ENCODE data around the gene PSIP1.
A peak's percentile ranks its signal among the peaks of the same experiment; 100 is the strongest.

The PSIP1 gene

DNA sequence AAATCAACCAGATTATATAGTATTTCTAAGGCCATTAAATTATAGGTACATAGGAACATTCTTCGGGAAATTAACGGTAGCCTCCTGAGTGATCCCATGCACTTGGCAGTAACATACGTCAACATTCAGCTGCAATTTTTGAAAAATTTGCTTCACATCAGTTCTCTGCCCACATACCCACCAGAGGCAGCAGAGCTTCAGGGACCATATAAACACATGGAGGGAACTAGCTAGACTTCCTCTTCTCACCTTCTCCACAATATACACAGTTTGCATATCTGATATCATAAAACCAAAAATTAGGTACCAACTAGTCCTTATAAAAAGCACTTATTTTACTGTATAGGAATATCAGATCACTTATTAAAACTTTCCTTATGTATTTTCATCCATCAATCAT, 4.8 kb downstream of the PSIP1 start:
- Histone ChIP-seq H3K9me2 (ENCODE audit: low read depth, low read length) (no peaks in the 10 kb centered on the region), H3K36me3 (ENCODE audit: insufficient read depth, low read length) (peaks cover 71% of the 10 kb centered on the region), H2AFZ (ENCODE audit: low read length) (no peak overlapping the region), H3K9me3 (ENCODE audit: low read length) (no peaks in the 10 kb centered on the region), H3K27ac (ENCODE audit: low read depth, low read length, poor library complexity, severe bottlenecking) (no peak overlapping the region), H3K4me3 (ENCODE audit: low read depth, low read length, poor library complexity, severe bottlenecking) (no peak overlapping the region), H3K4me2 (ENCODE audit: low read length) (no peak overlapping the region), H4K20me1 (ENCODE audit: insufficient read depth, low read length) (no peaks in the 10 kb centered on the region), H3K9ac (ENCODE audit: low read length) (no peak overlapping the region), H3F3A (ENCODE audit: insufficient read depth, low read length) (no peaks in the 10 kb centered on the region), H3K4me1 (ENCODE audit: insufficient read depth, low read length, severe bottlenecking) (peaks cover 34% of the 10 kb centered on the region), H3K27me3 (ENCODE audit: insufficient read depth, low read length) (no peaks in the 10 kb centered on the region), H3K79me2 (ENCODE audit: insufficient read depth, low read length) (peaks cover 58% of the 10 kb centered on the region)
- TF ChIP-seq, protein P1, sequence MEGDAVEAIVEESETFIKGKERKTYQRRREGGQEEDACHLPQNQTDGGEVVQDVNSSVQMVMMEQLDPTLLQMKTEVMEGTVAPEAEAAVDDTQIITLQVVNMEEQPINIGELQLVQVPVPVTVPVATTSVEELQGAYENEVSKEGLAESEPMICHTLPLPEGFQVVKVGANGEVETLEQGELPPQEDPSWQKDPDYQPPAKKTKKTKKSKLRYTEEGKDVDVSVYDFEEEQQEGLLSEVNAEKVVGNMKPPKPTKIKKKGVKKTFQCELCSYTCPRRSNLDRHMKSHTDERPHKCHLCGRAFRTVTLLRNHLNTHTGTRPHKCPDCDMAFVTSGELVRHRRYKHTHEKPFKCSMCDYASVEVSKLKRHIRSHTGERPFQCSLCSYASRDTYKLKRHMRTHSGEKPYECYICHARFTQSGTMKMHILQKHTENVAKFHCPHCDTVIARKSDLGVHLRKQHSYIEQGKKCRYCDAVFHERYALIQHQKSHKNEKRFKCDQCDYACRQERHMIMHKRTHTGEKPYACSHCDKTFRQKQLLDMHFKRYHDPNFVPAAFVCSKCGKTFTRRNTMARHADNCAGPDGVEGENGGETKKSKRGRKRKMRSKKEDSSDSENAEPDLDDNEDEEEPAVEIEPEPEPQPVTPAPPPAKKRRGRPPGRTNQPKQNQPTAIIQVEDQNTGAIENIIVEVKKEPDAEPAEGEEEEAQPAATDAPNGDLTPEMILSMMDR (IDR thresholded peaks at IDR 0.05; ENCODE audit: low read length), result peak; percentile 25; the same call in 1 of the 2 replicates
- no peak for TF ChIP-seq EZH2 (IDR thresholded peaks at IDR 0.05; ENCODE audit: borderline replicate concordance, low read length)

DNA sequence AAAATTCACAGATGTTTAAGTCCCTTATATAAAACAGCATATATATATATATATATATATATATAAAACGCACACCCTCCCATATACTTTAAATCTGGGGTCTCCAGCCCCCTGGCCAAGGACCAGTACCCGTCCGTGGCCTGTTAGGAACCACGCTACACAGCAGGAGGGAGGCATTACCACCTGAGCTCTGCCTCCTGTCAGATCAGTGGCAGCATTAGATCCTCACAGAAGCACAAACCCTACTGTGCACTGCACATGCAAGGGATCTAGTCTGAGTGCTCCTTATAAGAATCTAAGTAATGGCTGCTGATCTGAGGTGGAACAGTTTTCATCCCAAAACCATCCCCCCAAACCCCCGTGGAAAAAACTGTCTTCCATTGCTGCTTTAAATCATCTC, 9.0 kb downstream of the PSIP1 start:
- no peak overlapping the region for H3K4me2 ChIP-seq (ENCODE audit: low read length)
- no peaks in the 10 kb centered on the region for H3F3A ChIP-seq (ENCODE audit: insufficient read depth, low read length)
- peaks cover 11% of the 10 kb centered on the region for H3K4me1 ChIP-seq (ENCODE audit: insufficient read depth, low read length, severe bottlenecking)
- peaks cover 46% of the 10 kb centered on the region for H3K79me2 ChIP-seq (ENCODE audit: insufficient read depth, low read length)
- H3K27me3 ChIP-seq (ENCODE audit: insufficient read depth, low read length), result no peaks in the 10 kb centered on the region
- 0 out of 2 replicates have a peak, but pooled peaks cover 2% of the 10 kb centered on the region for H3K9me3 ChIP-seq (ENCODE audit: low read length)
- TF ChIP-seq EZH2 (IDR thresholded peaks at IDR 0.05; ENCODE audit: borderline replicate concordance, low read length), result no peak
- TF ChIP-seq, protein P1 (IDR thresholded peaks at IDR 0.05; ENCODE audit: low read length), result no peak
- H3K27ac ChIP-seq (ENCODE audit: low read depth, low read length, poor library complexity, severe bottlenecking), result no peak overlapping the region
- no peaks in the 10 kb centered on the region for H3K9me2 ChIP-seq (ENCODE audit: low read depth, low read length)
- H3K4me3 ChIP-seq (ENCODE audit: low read depth, low read length, poor library complexity, severe bottlenecking), result no peak overlapping the region
- H2AFZ ChIP-seq (ENCODE audit: low read length), result no peak overlapping the region
- H4K20me1 ChIP-seq (ENCODE audit: insufficient read depth, low read length), result no peaks in the 10 kb centered on the region
- peaks cover 92% of the 10 kb centered on the region for H3K36me3 ChIP-seq (ENCODE audit: insufficient read depth, low read length)
- no peak overlapping the region for H3K9ac ChIP-seq (ENCODE audit: low read length)

DNA sequence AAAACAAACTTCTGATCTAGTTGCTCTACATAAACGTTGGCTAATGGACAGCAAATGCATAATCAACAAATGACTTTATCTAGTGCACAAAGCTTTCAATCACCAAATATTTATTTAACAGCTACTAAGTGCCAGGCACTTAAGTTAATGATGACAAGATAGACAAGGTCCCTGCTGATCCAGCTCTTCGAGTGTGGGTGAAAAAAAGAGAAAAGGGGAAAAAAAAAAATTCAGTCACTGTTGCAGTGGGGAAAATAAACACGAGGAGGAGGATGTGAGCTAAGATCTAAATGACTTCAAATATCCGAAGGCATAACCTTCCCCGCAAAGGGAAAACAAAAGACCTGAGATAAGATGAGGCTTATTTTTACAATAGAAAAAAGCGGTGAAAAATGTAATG, 9.6 kb downstream of the PSIP1 start:
- peaks cover 5% of the 10 kb centered on the region for H3K4me1 ChIP-seq (ENCODE audit: insufficient read depth, low read length, severe bottlenecking)
- no peaks in the 10 kb centered on the region for H4K20me1 ChIP-seq (ENCODE audit: insufficient read depth, low read length)
- peaks cover 92% of the 10 kb centered on the region for H3K36me3 ChIP-seq (ENCODE audit: insufficient read depth, low read length)
- no peaks in the 10 kb centered on the region for H3K9me2 ChIP-seq (ENCODE audit: low read depth, low read length)
- no peak overlapping the region for H3K4me3 ChIP-seq (ENCODE audit: low read depth, low read length, poor library complexity, severe bottlenecking)
- no peak overlapping the region for H2AFZ ChIP-seq (ENCODE audit: low read length)
- no peaks in the 10 kb centered on the region for H3K27me3 ChIP-seq (ENCODE audit: insufficient read depth, low read length)
- H3K9me3 ChIP-seq (ENCODE audit: low read length), result 0 out of 2 replicates have a peak, but pooled peaks cover 2% of the 10 kb centered on the region
- TF ChIP-seq, protein P1 (IDR thresholded peaks at IDR 0.05; ENCODE audit: low read length), result no peak
- TF ChIP-seq EZH2 (IDR thresholded peaks at IDR 0.05; ENCODE audit: borderline replicate concordance, low read length), result no peak
- H3K9ac ChIP-seq (ENCODE audit: low read length), result no peak overlapping the region
- H3K4me2 ChIP-seq (ENCODE audit: low read length), result no peak overlapping the region
- no peaks in the 10 kb centered on the region for H3F3A ChIP-seq (ENCODE audit: insufficient read depth, low read length)
- no peak overlapping the region for H3K27ac ChIP-seq (ENCODE audit: low read depth, low read length, poor library complexity, severe bottlenecking)
- H3K79me2 ChIP-seq (ENCODE audit: insufficient read depth, low read length), result peaks cover 46% of the 10 kb centered on the region

Measured in OCI-LY1 (cell line).